Jurkat, Clone E6-1 (cell line): Measurements from ENCODE around the gene LCOR.
A peak's percentile ranks its signal among the peaks of the same experiment; 100 is the strongest.

Experiments
- DNase-seq: peaks from one replicate; pipeline ENCODE4 v3.0.0-alpha.2; 2011; ENCODE audit warnings: low read depth, low spot score
- H3K4me3 ChIP-seq: 2 replicates; pipeline ENCODE4 v1.5.1; 2011; ENCODE audit warnings: mild to moderate bottlenecking, low read length, control low read depth, moderate library complexity

Gene LCOR

GRCh38 chr10:97000487-97001182 lies 168.5 kb downstream of the LCOR start:
- no peak overlapping the region for H3K4me3 ChIP-seq
- DNase-seq, result no peak

GRCh38 chr10:97001183-97001991 lies 169.3 kb downstream of the LCOR start:
- H3K4me3 ChIP-seq, result no peak overlapping the region
- DNase-seq, result no peak

GRCh38 chr10:97002670-97003069 lies 170.6 kb downstream of the LCOR start:
- no peak overlapping the region for H3K4me3 ChIP-seq
- DNase-seq, result no peak

- H3K4me3 ChIP-seq, result no peak overlapping the region
- DNase-seq, result no peak
These were observed 171.2 kb downstream of the LCOR start for GRCh38 chr10:97003151-97003803.

GRCh38 chr10:97003804-97004201 lies 171.7 kb downstream of the LCOR start:
- H3K4me3 ChIP-seq, result no peak overlapping the region
- no peak for DNase-seq

- no peak overlapping the region for H3K4me3 ChIP-seq
- no peak for DNase-seq
These were observed 172.5 kb downstream of the LCOR start for GRCh38 chr10:97004591-97004990.

GRCh38 chr10:97005349-97005748 lies 173.3 kb downstream of the LCOR start:
- no peak overlapping the region for H3K4me3 ChIP-seq
- DNase-seq, result no peak

GRCh38 chr10:97006364-97006763 lies 174.3 kb downstream of the LCOR start:
- no peak overlapping the region for H3K4me3 ChIP-seq
- DNase-seq, result no peak

- no peak for DNase-seq
- no peak overlapping the region for H3K4me3 ChIP-seq
These were observed 175.3 kb downstream of the LCOR start for GRCh38 chr10:97007417-97007816.

- H3K4me3 ChIP-seq, result no peak overlapping the region
- DNase-seq, result no peak
These were observed 178.7 kb downstream of the LCOR start for GRCh38 chr10:97010695-97011206.

GRCh38 chr10:97011397-97011796 lies 179.3 kb downstream of the LCOR start:
- no peak for DNase-seq
- H3K4me3 ChIP-seq, result no peak overlapping the region

GRCh38 chr10:97012470-97012869 lies 180.4 kb downstream of the LCOR start:
- DNase-seq, result no peak
- no peak overlapping the region for H3K4me3 ChIP-seq

- no peak overlapping the region for H3K4me3 ChIP-seq
- no peak for DNase-seq
These were observed 181.5 kb downstream of the LCOR start for GRCh38 chr10:97013568-97013967.

GRCh38 chr10:97013983-97014382 lies 181.9 kb downstream of the LCOR start:
- DNase-seq, result no peak

GRCh38 chr10:97015240-97015639 lies 183.1 kb downstream of the LCOR start:
- H3K4me3 ChIP-seq, result no peak overlapping the region
- no peak for DNase-seq

More at GRCh38 chr10:97013983-97014382, 181.9 kb downstream of the LCOR start:
- no peak overlapping the region for H3K4me3 ChIP-seq

- no peak overlapping the region for H3K4me3 ChIP-seq
- DNase-seq, result peak; percentile 45
These were observed 184.8 kb downstream of the LCOR start for GRCh38 chr10:97016728-97017473.

- H3K4me3 ChIP-seq, result no peak overlapping the region
- no peak for DNase-seq
These were observed 185.4 kb downstream of the LCOR start for GRCh38 chr10:97017474-97017903.

GRCh38 chr10:97018251-97019212 lies 186.4 kb downstream of the LCOR start:
- no peak overlapping the region for H3K4me3 ChIP-seq
- no peak for DNase-seq
